ENCODE results near the gene FZR1.

GRCh38 chr19:3578390-3578789, 72.3 kb downstream of the FZR1 start:
- TF ChIP-seq POLR2AphosphoS5 (IDR thresholded peaks at IDR 0.05) (no peak), CTCF (IDR thresholded peaks at IDR 0.05) (no peak)

Data from prostate gland (tissue), 2 donors.